ENCODE results near the gene PROSER2.

Gene PROSER2

GRCh38 chr10:11823122-11823988, at the start of gene PROSER2:
PROSER2 (plus strand) TSS chr10:11823356; CDS start chr10:11852078, 28,722 bp downstream.
- DNase-seq = peak; percentile 74

GRCh38 chr10:11773761-11774441, 49.3 kb upstream of the PROSER2 start:
- no peak for DNase-seq

- no peak for DNase-seq
These were observed 47.7 kb upstream of the PROSER2 start for GRCh38 chr10:11775412-11775811.

GRCh38 chr10:11776080-11776479, 47.1 kb upstream of the PROSER2 start:
- DNase-seq = no peak

- no peak for DNase-seq
These were observed 42.0 kb upstream of the PROSER2 start for GRCh38 chr10:11781114-11781513.

- DNase-seq = no peak
These were observed 40.2 kb upstream of the PROSER2 start for GRCh38 chr10:11782793-11783557.

- no peak for DNase-seq
These were observed 39.6 kb upstream of the PROSER2 start for GRCh38 chr10:11783558-11783865.

- no peak for DNase-seq
These were observed 35.8 kb upstream of the PROSER2 start for GRCh38 chr10:11787374-11787773.

- no peak for DNase-seq
These were observed 35.3 kb upstream of the PROSER2 start for GRCh38 chr10:11787846-11788245.

- no peak for DNase-seq
These were observed 33.9 kb upstream of the PROSER2 start for GRCh38 chr10:11789306-11789705.

GRCh38 chr10:11789956-11790355, 33.2 kb upstream of the PROSER2 start:
- no peak for DNase-seq

GRCh38 chr10:11793762-11794479, 29.2 kb upstream of the PROSER2 start:
- no peak for DNase-seq

GRCh38 chr10:11794566-11794965, 28.6 kb upstream of the PROSER2 start:
- DNase-seq = no peak

GRCh38 chr10:11795101-11795920, 27.8 kb upstream of the PROSER2 start:
- DNase-seq = no peak

GRCh38 chr10:11796474-11796873, 26.7 kb upstream of the PROSER2 start:
- DNase-seq = no peak

GRCh38 chr10:11797281-11797680, 25.9 kb upstream of the PROSER2 start:
- DNase-seq = no peak

- no peak for DNase-seq
These were observed 25.1 kb upstream of the PROSER2 start for GRCh38 chr10:11797847-11798633.

GRCh38 chr10:11798845-11799735, 24.1 kb upstream of the PROSER2 start:
- no peak for DNase-seq

GRCh38 chr10:11799736-11800080, 23.4 kb upstream of the PROSER2 start:
- DNase-seq = no peak

- no peak for DNase-seq
These were observed 18.8 kb upstream of the PROSER2 start for GRCh38 chr10:11804336-11804735.

Measured in left hindlimb (tissue), 1 donor.